Stimulated activated naive CD8-positive, alpha-beta T cell treated with anti-CD3 and anti-CD28 coated beads, Interleukin-15, amount 100 ng/mL, for 72 hours (primary cell): ENCODE results near the gene LRRC31.

Experiments
- ATAC-seq: fragments of 150-1000 bp; cut with Tn5 transposase; 2 replicates; pipeline ENCODE4 v1.10.0; 2021; ENCODE audit warnings: mild to moderate bottlenecking, moderate library complexity
- DNase-seq, 2 donors: peaks; one replicate each; pipeline ENCODE4 v3.0.0; 2021 to 2022
- H3K27ac Mint-ChIP-seq, 2 donors: one replicate each; pipeline ENCODE4 v1.8.0; 2022; ENCODE audit warnings: mild to moderate bottlenecking in 2 of 2, mixed read lengths in 2 of 2, moderate library complexity in 2 of 2
- H3K27me3 Mint-ChIP-seq: one replicate; pipeline ENCODE4 v1.8.0; 2022; ENCODE audit warnings: mixed read lengths
- H3K4me1 Mint-ChIP-seq: one replicate; pipeline ENCODE4 v1.8.0; 2022; ENCODE audit warnings: mild to moderate bottlenecking, mixed read lengths
- H3K4me3 Mint-ChIP-seq, 2 donors: one replicate each; pipeline ENCODE4 v1.8.0; 2022; ENCODE audit warnings: mild to moderate bottlenecking in 2 of 2, mixed read lengths in 2 of 2, moderate library complexity in 1 of 2
- H3K9me3 Mint-ChIP-seq, 2 donors: one replicate each; pipeline ENCODE4 v1.8.0; 2022; ENCODE audit warnings: mixed read lengths in 2 of 2

Gene LRRC31

GRCh38 chr3:169869484-169870220 is at the start of gene LRRC31:
TSS of gene LRRC31 (minus strand) at chr3:169869935. CDS start at chr3:169869807, 128 bp downstream.
- Mint-ChIP-seq H3K9me3 (no peaks in the 10 kb centered on the region), H3K4me1 (peaks cover 22% of the 10 kb centered on the region), H3K27ac (peak within 1 kb of the TSS in 1 of 2 donors; percentile 19), H3K4me3 (no peak within 1 kb of the TSS), H3K27me3 (no peaks in the 10 kb centered on the region)
- DNase-seq, result no peak
- no peak for ATAC-seq

GRCh38 chr3:169914321-169914720 is 44.6 kb upstream of the LRRC31 start:
- DNase-seq (no peak), ATAC-seq (no peak)
- Mint-ChIP-seq H3K9me3 (no peaks in the 10 kb centered on the region), H3K4me1 (no peaks in the 10 kb centered on the region), H3K4me3 (no peak overlapping the region), H3K27me3 (no peaks in the 10 kb centered on the region), H3K27ac (no peak overlapping the region)

- ATAC-seq, result no peak
- DNase-seq, result no peak
- H3K27ac Mint-ChIP-seq, result no peak overlapping the region
- no peaks in the 10 kb centered on the region for H3K4me1 Mint-ChIP-seq
- H3K9me3 Mint-ChIP-seq, result no peaks in the 10 kb centered on the region
- H3K27me3 Mint-ChIP-seq, result no peaks in the 10 kb centered on the region
- H3K4me3 Mint-ChIP-seq, result no peak overlapping the region
Measured at GRCh38 chr3:169913323-169913722, 43.6 kb upstream of the LRRC31 start.

- no peaks in the 10 kb centered on the region for H3K27me3 Mint-ChIP-seq
- no peak within 1 kb of the TSS for H3K4me3 Mint-ChIP-seq
- ATAC-seq, result no peak
- H3K9me3 Mint-ChIP-seq, result no peaks in the 10 kb centered on the region
- no peak for DNase-seq
- no peak within 1 kb of the TSS for H3K27ac Mint-ChIP-seq
- H3K4me1 Mint-ChIP-seq, result no peaks in the 10 kb centered on the region
Measured at GRCh38 chr3:169911272-169911671, 41.5 kb upstream of the LRRC31 start, which contains the start of gene SAMD7. TSS of gene SAMD7 (plus strand) at chr3:169911572. CDS start at chr3:169919499, 7,927 bp downstream.

GRCh38 chr3:169907944-169908343 is 38.2 kb upstream of the LRRC31 start:
- ATAC-seq (no peak), DNase-seq (no peak)
- Mint-ChIP-seq H3K27ac (no peak overlapping the region), H3K9me3 (peaks cover 4 to 11% of the 10 kb centered on the region in 2 donors), H3K4me1 (no peaks in the 10 kb centered on the region), H3K27me3 (no peaks in the 10 kb centered on the region), H3K4me3 (no peak overlapping the region)

GRCh38 chr3:169907476-169907875 is 37.7 kb upstream of the LRRC31 start:
- DNase-seq, result no peak
- Mint-ChIP-seq H3K4me3 (no peak overlapping the region), H3K27ac (no peak overlapping the region), H3K4me1 (no peaks in the 10 kb centered on the region), H3K9me3 (peaks cover 4 to 13% of the 10 kb centered on the region in 2 donors), H3K27me3 (no peaks in the 10 kb centered on the region)
- ATAC-seq, result no peak

- Mint-ChIP-seq H3K9me3 (peaks cover 15 to 23% of the 10 kb centered on the region in 2 donors), H3K4me3 (no peak overlapping the region), H3K4me1 (no peaks in the 10 kb centered on the region), H3K27ac (no peak overlapping the region), H3K27me3 (no peaks in the 10 kb centered on the region)
- DNase-seq (no peak), ATAC-seq (no peak)
Measured at GRCh38 chr3:169905404-169905803, 35.7 kb upstream of the LRRC31 start.

- DNase-seq (no peak), ATAC-seq (no peak)
- Mint-ChIP-seq H3K4me1 (no peaks in the 10 kb centered on the region), H3K9me3 (peaks cover 22 to 26% of the 10 kb centered on the region in 2 donors), H3K27ac (no peak overlapping the region), H3K27me3 (no peaks in the 10 kb centered on the region), H3K4me3 (no peak overlapping the region)
Measured at GRCh38 chr3:169901453-169901852, 31.7 kb upstream of the LRRC31 start.

- ATAC-seq, result no peak
- H3K27ac Mint-ChIP-seq, result no peak overlapping the region
- H3K9me3 Mint-ChIP-seq, result peaks cover 13 to 17% of the 10 kb centered on the region in 2 donors
- DNase-seq, result no peak
- no peak overlapping the region for H3K4me3 Mint-ChIP-seq
- H3K27me3 Mint-ChIP-seq, result no peaks in the 10 kb centered on the region
- no peaks in the 10 kb centered on the region for H3K4me1 Mint-ChIP-seq
Measured at GRCh38 chr3:169897284-169897683, 27.5 kb upstream of the LRRC31 start.

- Mint-ChIP-seq H3K27me3 (no peaks in the 10 kb centered on the region), H3K4me3 (no peak overlapping the region), H3K9me3 (peaks cover 0 to 3% of the 10 kb centered on the region in 2 donors), H3K27ac (peak overlapping the region in 1 of 2 donors; percentile 59), H3K4me1 (no peaks in the 10 kb centered on the region)
- ATAC-seq, result no peak
- DNase-seq, result no peak
Measured at GRCh38 chr3:169895072-169895471, 25.3 kb upstream of the LRRC31 start.

GRCh38 chr3:169894110-169894509 is 24.4 kb upstream of the LRRC31 start:
- H3K27ac Mint-ChIP-seq, result no peak overlapping the region
- H3K4me3 Mint-ChIP-seq, result no peak overlapping the region
- H3K27me3 Mint-ChIP-seq, result no peaks in the 10 kb centered on the region
- H3K9me3 Mint-ChIP-seq, result no peaks in the 10 kb centered on the region
- H3K4me1 Mint-ChIP-seq, result no peaks in the 10 kb centered on the region
- no peak for DNase-seq
- no peak for ATAC-seq

GRCh38 chr3:169891886-169892285 is 22.2 kb upstream of the LRRC31 start:
- Mint-ChIP-seq H3K9me3 (no peaks in the 10 kb centered on the region), H3K4me1 (no peaks in the 10 kb centered on the region), H3K27ac (no peak overlapping the region)

GRCh38 chr3:169886671-169887070 is 16.9 kb upstream of the LRRC31 start:
- Mint-ChIP-seq H3K27ac (no peak overlapping the region), H3K4me1 (no peaks in the 10 kb centered on the region)
- no peak for DNase-seq

More at GRCh38 chr3:169891886-169892285, 22.2 kb upstream of the LRRC31 start:
- H3K4me3 Mint-ChIP-seq, result no peak overlapping the region
- no peak for DNase-seq
- H3K27me3 Mint-ChIP-seq, result no peaks in the 10 kb centered on the region
- no peak for ATAC-seq

GRCh38 chr3:169880576-169881250 is 11.0 kb upstream of the LRRC31 start:
- Mint-ChIP-seq H3K4me1 (no peaks in the 10 kb centered on the region), H3K9me3 (no peaks in the 10 kb centered on the region), H3K27me3 (no peaks in the 10 kb centered on the region), H3K4me3 (no peak overlapping the region), H3K27ac (peak overlapping the region in 1 of 2 donors; percentile 27)
- ATAC-seq (no peak), DNase-seq (no peak)

More at GRCh38 chr3:169886671-169887070, 16.9 kb upstream of the LRRC31 start:
- Mint-ChIP-seq H3K27me3 (no peaks in the 10 kb centered on the region), H3K4me3 (no peak overlapping the region), H3K9me3 (no peaks in the 10 kb centered on the region)
- ATAC-seq, result no peak

- Mint-ChIP-seq H3K4me3 (no peak overlapping the region), H3K27me3 (no peaks in the 10 kb centered on the region), H3K9me3 (no peaks in the 10 kb centered on the region), H3K27ac (peak overlapping the region in 1 of 2 donors; percentile 27), H3K4me1 (no peaks in the 10 kb centered on the region)
- peak; percentile 26 for ATAC-seq
- no peak for DNase-seq
Measured at GRCh38 chr3:169879845-169880575, 10.3 kb upstream of the LRRC31 start.
